Measurements from ENCODE around the gene COL18A1. TPM values are rescaled to one million over a fixed set of nuclear protein-coding genes. Genes with fewer than 3 reads are reported as not detected.
A peak's percentile ranks its signal among the peaks of the same experiment; 100 is the strongest.

Gene COL18A1
- total RNA-seq, 1 experiment from 2014 or later, result 170 TPM

DNA sequence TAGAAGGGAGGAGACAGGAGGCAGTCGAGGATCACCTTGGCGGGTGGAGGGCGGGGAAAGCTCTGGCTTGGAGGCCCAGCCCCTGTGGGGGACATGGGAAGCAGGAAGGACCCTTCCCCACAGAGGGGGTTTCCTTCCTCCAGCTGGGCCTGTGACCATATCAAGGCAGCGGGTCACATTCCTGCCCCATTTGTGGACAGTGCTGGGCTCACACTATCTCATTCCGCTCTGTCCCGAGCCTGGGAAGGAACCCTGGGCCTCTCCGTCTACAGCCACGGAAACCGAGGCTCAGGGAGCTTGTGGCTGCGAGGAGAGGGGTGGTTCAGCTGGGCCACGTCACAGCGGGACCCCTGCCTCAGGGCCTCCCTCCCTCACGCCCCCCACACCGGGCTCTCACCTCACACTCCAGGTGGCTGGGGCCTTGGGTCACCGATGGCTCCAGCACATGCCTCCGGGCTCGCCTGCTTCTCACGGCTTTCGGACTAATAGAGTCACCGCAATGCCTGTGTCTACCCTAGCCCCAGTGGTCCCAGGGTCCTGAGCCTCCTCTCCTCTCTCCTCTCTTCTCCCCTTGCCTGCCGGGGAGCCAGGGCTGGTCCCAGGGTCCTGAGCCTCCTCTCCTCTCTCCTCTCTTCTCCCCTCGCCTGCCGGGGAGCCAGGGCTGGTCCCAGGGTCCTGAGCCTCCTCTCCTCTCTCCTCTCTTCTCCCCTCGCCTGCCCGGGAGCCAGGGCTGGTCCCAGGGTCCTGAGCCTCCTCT is 80.9 kb downstream of the COL18A1 start:
- H3K27me3 ChIP-seq (replicated peaks; ENCODE audit: control insufficient read depth, insufficient read depth, low read length), result no peaks in the 10 kb centered on the region
- TF ChIP-seq, protein P1, sequence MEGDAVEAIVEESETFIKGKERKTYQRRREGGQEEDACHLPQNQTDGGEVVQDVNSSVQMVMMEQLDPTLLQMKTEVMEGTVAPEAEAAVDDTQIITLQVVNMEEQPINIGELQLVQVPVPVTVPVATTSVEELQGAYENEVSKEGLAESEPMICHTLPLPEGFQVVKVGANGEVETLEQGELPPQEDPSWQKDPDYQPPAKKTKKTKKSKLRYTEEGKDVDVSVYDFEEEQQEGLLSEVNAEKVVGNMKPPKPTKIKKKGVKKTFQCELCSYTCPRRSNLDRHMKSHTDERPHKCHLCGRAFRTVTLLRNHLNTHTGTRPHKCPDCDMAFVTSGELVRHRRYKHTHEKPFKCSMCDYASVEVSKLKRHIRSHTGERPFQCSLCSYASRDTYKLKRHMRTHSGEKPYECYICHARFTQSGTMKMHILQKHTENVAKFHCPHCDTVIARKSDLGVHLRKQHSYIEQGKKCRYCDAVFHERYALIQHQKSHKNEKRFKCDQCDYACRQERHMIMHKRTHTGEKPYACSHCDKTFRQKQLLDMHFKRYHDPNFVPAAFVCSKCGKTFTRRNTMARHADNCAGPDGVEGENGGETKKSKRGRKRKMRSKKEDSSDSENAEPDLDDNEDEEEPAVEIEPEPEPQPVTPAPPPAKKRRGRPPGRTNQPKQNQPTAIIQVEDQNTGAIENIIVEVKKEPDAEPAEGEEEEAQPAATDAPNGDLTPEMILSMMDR (IDR thresholded peaks at IDR 0.05; ENCODE audit: insufficient read depth in 1 of 2, low read depth in 1 of 2, low read length in 1 of 2, severe bottlenecking in 1 of 2, unreplicated experiment in 1 of 2), result no peak
- 0 out of 2 replicates have a peak, but pooled peaks cover 8% of the 10 kb centered on the region for H3K36me3 ChIP-seq (ENCODE audit: control insufficient read depth, insufficient read depth, low read length)
- ChIA-PET POLR2A (no interaction called here), CTCF (no interaction called here)
- intact Hi-C loops (cut with micrococcal nuclease; ENCODE audit: unreplicated experiment), result no loop called here
- no peaks in the 10 kb centered on the region for H3K4me1 ChIP-seq
- no peaks in the 10 kb centered on the region for H3K9me3 ChIP-seq
- H3K36me3 Mint-ChIP-seq (ENCODE audit: insufficient read depth, unreplicated experiment), result peaks cover 65% of the 10 kb centered on the region
- BruUV-seq (replicated peaks), result TSS peak; percentile 34
- H3K4me3 ChIP-seq (ENCODE audit: low read depth, low read length), result no peak overlapping the region
- no peak for DNase-seq
- no peak overlapping the region for H3K4me3 Mint-ChIP-seq (ENCODE audit: unreplicated experiment)
- no peaks in the 10 kb centered on the region for H3K27me3 Mint-ChIP-seq (ENCODE audit: insufficient read depth, unreplicated experiment)
- H3K4me1 Mint-ChIP-seq (ENCODE audit: low read depth, unreplicated experiment), result no peaks in the 10 kb centered on the region
- no peaks in the 10 kb centered on the region for H3K9me3 Mint-ChIP-seq (ENCODE audit: unreplicated experiment)
- peak overlapping the region; percentile 48 for H3K27ac Mint-ChIP-seq (ENCODE audit: unreplicated experiment)

DNA sequence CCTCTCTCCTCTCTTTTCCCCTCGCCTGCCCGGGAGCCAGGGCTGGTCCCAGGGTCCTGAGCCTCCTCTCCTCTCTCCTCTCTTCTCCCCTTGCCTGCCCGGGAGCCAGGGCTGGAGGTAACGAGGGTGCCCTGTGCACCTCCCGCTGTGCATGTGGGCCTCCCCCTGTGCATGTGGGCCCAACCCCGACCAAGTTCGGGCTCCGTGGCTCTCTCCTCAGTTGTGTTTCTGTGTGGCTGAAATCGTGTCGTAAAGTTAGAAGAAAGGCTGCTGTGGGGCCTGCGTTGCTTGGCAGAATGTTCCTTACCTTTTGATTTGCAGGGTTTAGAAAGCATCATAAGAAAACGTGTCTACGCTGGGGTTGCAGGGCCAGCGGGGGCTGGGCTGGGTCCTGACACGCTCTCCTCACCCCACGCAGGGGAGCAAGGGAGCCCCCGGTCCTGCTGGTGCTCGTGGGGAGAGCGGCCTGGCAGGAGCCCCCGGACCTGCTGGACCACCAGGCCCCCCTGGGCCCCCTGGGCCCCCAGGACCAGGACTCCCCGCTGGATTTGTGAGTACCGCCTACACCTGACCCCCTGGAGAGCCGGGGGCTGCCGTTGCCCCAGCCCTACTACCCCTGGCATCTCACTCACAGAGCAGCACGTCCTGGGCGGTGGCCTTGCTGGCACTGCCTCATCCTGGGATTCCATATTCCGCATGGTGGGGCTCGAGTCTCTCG is 81.6 kb downstream of the COL18A1 start:
- no peak for DNase-seq
- no peak overlapping the region for H3K4me3 ChIP-seq (ENCODE audit: low read depth, low read length)
- H3K27ac Mint-ChIP-seq (ENCODE audit: unreplicated experiment), result peak overlapping the region; percentile 48
- no peaks in the 10 kb centered on the region for H3K9me3 Mint-ChIP-seq (ENCODE audit: unreplicated experiment)
- no peak overlapping the region for H3K4me3 Mint-ChIP-seq (ENCODE audit: unreplicated experiment)
- ChIA-PET CTCF (no interaction called here), POLR2A (no interaction called here)
- H3K27me3 ChIP-seq (replicated peaks; ENCODE audit: control insufficient read depth, insufficient read depth, low read length), result no peaks in the 10 kb centered on the region
- no peaks in the 10 kb centered on the region for H3K4me1 Mint-ChIP-seq (ENCODE audit: low read depth, unreplicated experiment)
- no TSS peak for BruUV-seq (replicated peaks)
- H3K4me1 ChIP-seq, result no peaks in the 10 kb centered on the region
- intact Hi-C loops (cut with micrococcal nuclease; ENCODE audit: unreplicated experiment), result no loop called here
- H3K36me3 Mint-ChIP-seq (ENCODE audit: insufficient read depth, unreplicated experiment), result peaks cover 64% of the 10 kb centered on the region
- H3K27me3 Mint-ChIP-seq (ENCODE audit: insufficient read depth, unreplicated experiment), result no peaks in the 10 kb centered on the region
- TF ChIP-seq, protein P1 (IDR thresholded peaks at IDR 0.05; ENCODE audit: insufficient read depth in 1 of 2, low read depth in 1 of 2, low read length in 1 of 2, severe bottlenecking in 1 of 2, unreplicated experiment in 1 of 2), result no peak
- no peaks in the 10 kb centered on the region for H3K9me3 ChIP-seq
- H3K36me3 ChIP-seq (ENCODE audit: control insufficient read depth, insufficient read depth, low read length), result 0 out of 2 replicates have a peak, but pooled peaks cover 4% of the 10 kb centered on the region

- Mint-ChIP-seq H3K36me3 (ENCODE audit: insufficient read depth, unreplicated experiment) (peaks cover 66% of the 10 kb centered on the region), H3K4me1 (ENCODE audit: low read depth, unreplicated experiment) (no peaks in the 10 kb centered on the region), H3K4me3 (ENCODE audit: unreplicated experiment) (no peak overlapping the region), H3K27me3 (ENCODE audit: insufficient read depth, unreplicated experiment) (no peaks in the 10 kb centered on the region), H3K9me3 (ENCODE audit: unreplicated experiment) (no peaks in the 10 kb centered on the region), H3K27ac (ENCODE audit: unreplicated experiment) (no peak overlapping the region)
- DNase-seq, result no peak
- BruUV-seq (replicated peaks), result no TSS peak
- POLR2A ChIA-PET, result no interaction called here
- H3K4me1 ChIP-seq, result no peaks in the 10 kb centered on the region
- H3K36me3 ChIP-seq (ENCODE audit: control insufficient read depth, insufficient read depth, low read length), result 0 out of 2 replicates have a peak, but pooled peaks cover 4% of the 10 kb centered on the region
- no peaks in the 10 kb centered on the region for H3K9me3 ChIP-seq
- TF ChIP-seq, protein P1 (IDR thresholded peaks at IDR 0.05; ENCODE audit: insufficient read depth in 1 of 2, low read depth in 1 of 2, low read length in 1 of 2, severe bottlenecking in 1 of 2, unreplicated experiment in 1 of 2), result no peak
- CTCF ChIA-PET, result no interaction called here
- H3K27me3 ChIP-seq (replicated peaks; ENCODE audit: control insufficient read depth, insufficient read depth, low read length), result no peaks in the 10 kb centered on the region
- no peak overlapping the region for H3K4me3 ChIP-seq (ENCODE audit: low read depth, low read length)
- intact Hi-C loops (cut with micrococcal nuclease; ENCODE audit: unreplicated experiment), result no loop called here
Measured at GRCh38 chr21:45487161-45487806, 82.3 kb downstream of the COL18A1 start.

Data from Caco-2 (cell line).